ENCODE results near the gene TXLNG. TPM values are rescaled to one million over a fixed set of nuclear protein-coding genes. Genes with fewer than 3 reads are reported as not detected.

TXLNG gene
- 7.1 and 11.2 TPM in 2 replicates for total RNA-seq

DNA sequence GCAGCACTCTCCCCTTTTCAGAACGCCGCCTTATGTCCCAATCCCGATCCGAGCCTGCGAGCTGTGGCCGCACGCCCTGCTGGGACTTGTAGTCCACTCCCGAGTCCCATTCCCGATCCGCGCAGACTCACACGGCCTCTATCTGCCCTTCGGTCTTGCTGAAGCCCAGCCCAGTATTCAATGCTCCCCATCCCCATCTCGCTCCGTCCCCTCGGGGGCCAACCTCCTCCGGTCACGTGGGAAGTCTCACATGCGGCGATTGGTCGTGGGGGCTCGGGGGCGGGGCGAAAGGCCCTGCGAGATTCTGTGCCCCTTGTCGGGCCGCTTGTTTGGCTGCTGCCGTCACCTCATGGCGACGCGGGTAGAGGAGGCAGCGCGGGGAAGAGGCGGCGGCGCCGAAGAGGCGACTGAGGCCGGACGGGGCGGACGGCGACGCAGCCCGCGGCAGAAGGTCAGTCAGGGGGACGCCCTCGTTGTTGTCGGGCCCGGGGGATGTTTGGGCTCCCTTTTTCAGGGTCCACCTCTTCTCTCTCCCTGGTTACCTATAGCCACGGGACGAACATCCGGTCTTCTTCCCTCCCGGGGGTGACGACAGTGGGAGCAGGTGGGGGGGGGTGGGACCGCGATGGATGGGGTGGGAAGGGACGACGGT lies at the start of gene TXLNG:
TXLNG (plus strand) TSS at position 328 of the 652 bp plus-strand sequence; CDS start at position 350, 22 bp downstream.

DNA sequence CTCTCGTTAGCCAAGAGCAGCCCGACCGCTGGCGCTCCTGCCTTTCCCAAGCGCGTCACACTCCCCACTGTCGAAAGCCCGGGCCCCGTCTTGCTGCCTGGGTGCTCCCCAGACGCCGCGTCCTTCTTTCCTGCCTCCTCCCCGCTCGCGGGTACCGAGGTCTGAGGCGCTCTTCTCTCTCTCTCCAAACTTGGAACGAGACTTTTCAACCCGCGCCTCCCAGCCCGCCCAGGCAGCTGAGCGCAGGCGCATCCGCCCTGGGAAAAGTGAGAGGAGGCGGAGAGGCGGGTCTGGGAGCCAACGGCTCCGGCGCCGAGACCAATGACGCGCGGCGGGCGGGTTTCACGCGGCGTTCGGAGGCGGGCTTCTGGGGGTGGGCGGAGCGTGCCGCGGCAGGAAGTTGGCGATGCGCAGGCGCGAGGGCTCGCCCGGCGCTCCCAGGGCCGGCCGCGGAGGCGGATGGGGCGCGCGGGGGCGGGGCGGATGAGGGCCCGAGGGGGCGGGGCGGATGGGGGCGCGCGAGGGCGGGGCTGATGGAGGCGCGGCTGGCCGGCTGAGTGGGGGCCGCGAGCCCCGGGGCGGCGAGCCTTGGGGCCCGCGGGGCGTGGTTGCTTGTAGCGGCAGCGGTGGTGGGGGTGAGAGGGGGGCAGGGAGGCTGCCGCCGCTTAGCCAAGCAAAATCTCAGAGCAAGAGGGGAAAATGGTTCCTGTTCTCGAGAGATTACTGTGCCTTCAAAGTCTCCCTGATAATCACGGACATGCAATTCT lies 84.0 kb downstream of the TXLNG start, which contains the start of gene RBBP7:
RBBP7 (minus strand) TSS at position 268 of the 767 bp plus-strand sequence. CDS start 309 bp downstream, outside the sequence.

Other genes starting within 250 kb of the TXLNG start
- not detected in 2 replicates for gene S100G, start 136.3 kb upstream of the TXLNG start, total RNA-seq
- gene CTPS2, start 73.8 kb upstream of the TXLNG start, total RNA-seq: 6.0 and 10.0 TPM in 2 replicates
- gene SYAP1, start 66.9 kb upstream of the TXLNG start, total RNA-seq: 23.5 and 30.8 TPM in 2 replicates
- gene RBBP7, start 83.9 kb downstream of the TXLNG start, total RNA-seq: 88.3 and 98.8 TPM in 2 replicates
- gene REPS2, start 160.2 kb downstream of the TXLNG start, total RNA-seq: 1.6 and 3.8 TPM in 2 replicates